HCT116 (cell line): Measurements from ENCODE around the gene KLHL17.
A peak's percentile ranks its signal among the peaks of the same experiment; 100 is the strongest.

Experiments
- CEBPB ChIP-seq: IDR thresholded peaks from 2 replicates; pipeline ENCODE4 v1.6.1; 2012; ENCODE audit warnings: low read depth
- EZH2 ChIP-seq: fragments of 200-600 bp; sonication (generic); IDR thresholded peaks from 2 replicates; pipeline ENCODE4 v1.6.1; 2017; ENCODE audit warnings: antibody characterized with exemption, mixed run types
- EZH2phosphoT487 ChIP-seq: fragments of 200-600 bp; IDR thresholded peaks from 2 replicates; pipeline ENCODE4 v1.6.1; 2018; ENCODE audit warnings: antibody characterized with exemption, borderline replicate concordance
- POLR2A ChIP-seq: IDR thresholded peaks from 2 replicates; pipeline ENCODE4 v1.7.0; 2011; ENCODE audit warnings: borderline replicate concordance; ENCODE audit not compliant: insufficient read depth, insufficient read length; ENCODE audit errors: extremely low read depth
- POLR2AphosphoS5 ChIP-seq: IDR thresholded peaks from 2 replicates; pipeline ENCODE4 v1.6.1; 2011; ENCODE audit warnings: mild to moderate bottlenecking, low read depth, low read length, moderate library complexity
- RAD21 ChIP-seq: IDR thresholded peaks from 2 replicates; pipeline ENCODE4 v1.6.1; 2012; ENCODE audit warnings: low read depth, mild to moderate bottlenecking
- REST ChIP-seq: IDR thresholded peaks from 2 replicates; pipeline ENCODE4 v1.6.1; 2012; ENCODE audit warnings: low read depth
- SP1 ChIP-seq: IDR thresholded peaks from 2 replicates; pipeline ENCODE4 v1.6.1; 2012; ENCODE audit warnings: low read depth
- YY1 ChIP-seq: IDR thresholded peaks from 2 replicates; pipeline ENCODE4 v1.6.1; 2011; ENCODE audit warnings: low read length, low read depth, moderate library complexity, mild to moderate bottlenecking; ENCODE audit not compliant: insufficient replicate concordance; ENCODE audit errors: extremely low read depth
- ZBTB33 ChIP-seq: IDR thresholded peaks from 2 replicates; pipeline ENCODE4 v1.6.1; 2011; ENCODE audit warnings: mild to moderate bottlenecking, low read length, moderate library complexity; ENCODE audit not compliant: insufficient replicate concordance; ENCODE audit errors: extremely low read depth
- ZFX ChIP-seq: fragments of 450-650 bp; IDR thresholded peaks from 2 replicates; pipeline ENCODE4 v1.6.1; 2017
- TF ChIP-seq, protein P1 (sequence below), 3 experiments: fragments of 200-600 bp in 1 of 3; sonication (generic) in 1 of 3; IDR thresholded peaks in 2 of 3; conservative IDR thresholded peaks in 1 of 3; 2 replicates each; pipeline ENCODE4 v1.5.1; 2012 to 2017; ENCODE audit warnings: low read depth in 2 of 3, low read length in 2 of 3, antibody characterized with exemption in 1 of 3, borderline replicate concordance in 1 of 3, control low read depth in 1 of 3, mild to moderate bottlenecking in 1 of 3, mixed read lengths in 1 of 3, mixed run types in 1 of 3, moderate library complexity in 1 of 3; ENCODE audit not compliant: insufficient read depth in 1 of 3
- TF ChIP-seq, protein P2 (sequence below): IDR thresholded peaks from 2 replicates; pipeline ENCODE4 v1.6.1; 2012
- TF ChIP-seq, protein P3 (sequence below): IDR thresholded peaks from 2 replicates; pipeline ENCODE4 v1.6.1; 2012

GRCh38 chr1:983798-984475, 23.6 kb downstream of the KLHL17 start:
- no peak for TF ChIP-seq POLR2A
- TF ChIP-seq, protein P1, sequence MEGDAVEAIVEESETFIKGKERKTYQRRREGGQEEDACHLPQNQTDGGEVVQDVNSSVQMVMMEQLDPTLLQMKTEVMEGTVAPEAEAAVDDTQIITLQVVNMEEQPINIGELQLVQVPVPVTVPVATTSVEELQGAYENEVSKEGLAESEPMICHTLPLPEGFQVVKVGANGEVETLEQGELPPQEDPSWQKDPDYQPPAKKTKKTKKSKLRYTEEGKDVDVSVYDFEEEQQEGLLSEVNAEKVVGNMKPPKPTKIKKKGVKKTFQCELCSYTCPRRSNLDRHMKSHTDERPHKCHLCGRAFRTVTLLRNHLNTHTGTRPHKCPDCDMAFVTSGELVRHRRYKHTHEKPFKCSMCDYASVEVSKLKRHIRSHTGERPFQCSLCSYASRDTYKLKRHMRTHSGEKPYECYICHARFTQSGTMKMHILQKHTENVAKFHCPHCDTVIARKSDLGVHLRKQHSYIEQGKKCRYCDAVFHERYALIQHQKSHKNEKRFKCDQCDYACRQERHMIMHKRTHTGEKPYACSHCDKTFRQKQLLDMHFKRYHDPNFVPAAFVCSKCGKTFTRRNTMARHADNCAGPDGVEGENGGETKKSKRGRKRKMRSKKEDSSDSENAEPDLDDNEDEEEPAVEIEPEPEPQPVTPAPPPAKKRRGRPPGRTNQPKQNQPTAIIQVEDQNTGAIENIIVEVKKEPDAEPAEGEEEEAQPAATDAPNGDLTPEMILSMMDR (IDR thresholded peaks at IDR 0.05 in 2 of 3, conservative IDR thresholded peaks at IDR 0.05 in 1 of 3; ENCODE audit: borderline replicate concordance in 1 of 3, insufficient read depth in 1 of 3, low read depth in 2 of 3, low read length in 2 of 3) = peak; percentile 59 to 74 (median 69); a peak in 5 of 6 replicates
- TF ChIP-seq POLR2AphosphoS5 = no peak
- peak; percentile 86 for TF ChIP-seq RAD21
- TF ChIP-seq CEBPB = no peak
- no peak for TF ChIP-seq EZH2phosphoT487
- TF ChIP-seq, protein P2, sequence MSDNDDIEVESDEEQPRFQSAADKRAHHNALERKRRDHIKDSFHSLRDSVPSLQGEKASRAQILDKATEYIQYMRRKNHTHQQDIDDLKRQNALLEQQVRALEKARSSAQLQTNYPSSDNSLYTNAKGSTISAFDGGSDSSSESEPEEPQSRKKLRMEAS = no peak
- no peak for TF ChIP-seq EZH2
- TF ChIP-seq SP1 = no peak
- no peak for TF ChIP-seq REST
- TF ChIP-seq YY1 = no peak
- TF ChIP-seq ZFX = no peak
- no peak for TF ChIP-seq ZBTB33
- TF ChIP-seq, protein P3, sequence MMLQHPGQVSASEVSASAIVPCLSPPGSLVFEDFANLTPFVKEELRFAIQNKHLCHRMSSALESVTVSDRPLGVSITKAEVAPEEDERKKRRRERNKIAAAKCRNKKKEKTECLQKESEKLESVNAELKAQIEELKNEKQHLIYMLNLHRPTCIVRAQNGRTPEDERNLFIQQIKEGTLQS = no peak
